HEK293 (cell line): ENCODE results near the gene STK38.

ENCODE experiments used
- CTCF ChIA-PET: fragments of 350-600 bp; formaldehyde crosslinking; extraction: SDS; loops from one replicate; lab custom pipeline; 2021; ENCODE audit warnings: antibody characterized with exemption; lab: Yijun Ruan, JAX
- POLR2A ChIA-PET: fragments of 300-600 bp; formaldehyde crosslinking; extraction: SDS; loops from one replicate; lab custom pipeline; 2020; ENCODE audit warnings: antibody characterized with exemption, inconsistent platforms; lab: Yijun Ruan, JAX
- H3K27ac ChIP-seq: fragments of 200-500 bp; sonication (Bioruptor generic); 2 replicates; pipeline ENCODE4 v1.5.1; 2014; ENCODE audit warnings: low read depth, low read length, control low read depth, inconsistent platforms; ENCODE audit errors: extremely low read depth
- H3K36me3 ChIP-seq, 2 experiments: fragments of 200-500 bp in 1 of 2; sonication (Bioruptor generic) in 1 of 2; 1 replicate in 1 of 2; 2 replicates in 1 of 2; pipeline ENCODE4 v1.5.1; 2014 to 2017; ENCODE audit warnings: inconsistent platforms in 2 of 2, low read length in 2 of 2; ENCODE audit not compliant: control insufficient read depth in 2 of 2, insufficient read depth in 1 of 2
- H3K4me1 ChIP-seq: fragments of 200-500 bp; sonication (Bioruptor generic); 2 replicates; pipeline ENCODE4 v1.5.1; 2014; ENCODE audit warnings: mild to moderate bottlenecking, low read length, inconsistent platforms; ENCODE audit not compliant: control insufficient read depth, insufficient read depth
- H3K4me3 ChIP-seq: 2 replicates; pipeline ENCODE4 v1.5.1; 2011; ENCODE audit warnings: low read depth, mild to moderate bottlenecking, control low read depth, low read length, moderate library complexity
- H3K9me3 ChIP-seq: fragments of 200-500 bp; sonication (Bioruptor generic); 2 replicates; pipeline ENCODE4 v1.5.1; 2014; ENCODE audit warnings: low read depth, low read length, inconsistent platforms; ENCODE audit not compliant: control insufficient read depth, insufficient read depth
- SP7 ChIP-seq: fragments of 450-650 bp; formaldehyde crosslinking; IDR thresholded peaks from 2 replicates; pipeline ENCODE4 v1.5.1; 2016; ENCODE audit warnings: missing biosample characterization, missing genetic modification characterization
- ZNF114 ChIP-seq: fragments of 450-650 bp; formaldehyde crosslinking; IDR thresholded peaks from 2 replicates; pipeline ENCODE4 v1.5.0; 2017; ENCODE audit warnings: missing biosample characterization, missing genetic modification characterization
- ZNF19 ChIP-seq: fragments of 450-650 bp; formaldehyde crosslinking; IDR thresholded peaks from 2 replicates; pipeline ENCODE4; 2016; ENCODE audit warnings: missing biosample characterization, missing genetic modification characterization, low read depth
- ZNF223 ChIP-seq: fragments of 450-650 bp; formaldehyde crosslinking; IDR thresholded peaks from 2 replicates; pipeline ENCODE4 v1.5.1; 2016; ENCODE audit warnings: missing biosample characterization, missing genetic modification characterization
- ZNF24 ChIP-seq: fragments of 450-650 bp; formaldehyde crosslinking; IDR thresholded peaks from 2 replicates; pipeline ENCODE4 v1.5.1; 2016; ENCODE audit warnings: missing biosample characterization, missing genetic modification characterization
- ZNF37A ChIP-seq: fragments of 450-650 bp; IDR thresholded peaks from 2 replicates; pipeline ENCODE4 v1.5.1; 2018; ENCODE audit warnings: missing biosample characterization, missing genetic modification characterization
- ZNF76 ChIP-seq: fragments of 450-650 bp; formaldehyde crosslinking; IDR thresholded peaks from 2 replicates; pipeline ENCODE4; 2016; ENCODE audit warnings: low read depth, missing biosample characterization, missing genetic modification characterization, borderline replicate concordance
- ZNF791 ChIP-seq: fragments of 450-650 bp; formaldehyde crosslinking; IDR thresholded peaks from 2 replicates; pipeline ENCODE4 v1.5.1; 2016; ENCODE audit warnings: missing biosample characterization, missing genetic modification characterization
- ZSCAN16 ChIP-seq: fragments of 450-650 bp; formaldehyde crosslinking; IDR thresholded peaks from 2 replicates; pipeline ENCODE4 v1.5.1; 2016; ENCODE audit warnings: missing biosample characterization, missing genetic modification characterization
- TF ChIP-seq, protein P1 (sequence below): fragments of 450-650 bp; formaldehyde crosslinking; IDR thresholded peaks from 2 replicates; pipeline ENCODE4 v1.5.1; 2016; ENCODE audit warnings: missing biosample characterization, missing genetic modification characterization
- TF ChIP-seq, protein P2 (sequence below): fragments of 450-650 bp; formaldehyde crosslinking; IDR thresholded peaks from 2 replicates; pipeline ENCODE4 v1.5.1; 2016; ENCODE audit warnings: missing biosample characterization, missing genetic modification characterization
- TF ChIP-seq, protein P3 (sequence below): fragments of 450-650 bp; formaldehyde crosslinking; IDR thresholded peaks from 2 replicates; pipeline ENCODE4 v1.5.1; 2016; ENCODE audit warnings: missing biosample characterization, missing genetic modification characterization, borderline replicate concordance
- TF ChIP-seq, protein P4 (sequence below): fragments of 450-650 bp; formaldehyde crosslinking; IDR thresholded peaks from 2 replicates; pipeline ENCODE4 v1.5.1; 2017; ENCODE audit warnings: missing biosample characterization, mild to moderate bottlenecking, missing genetic modification characterization, moderate library complexity

The STK38 gene

DNA sequence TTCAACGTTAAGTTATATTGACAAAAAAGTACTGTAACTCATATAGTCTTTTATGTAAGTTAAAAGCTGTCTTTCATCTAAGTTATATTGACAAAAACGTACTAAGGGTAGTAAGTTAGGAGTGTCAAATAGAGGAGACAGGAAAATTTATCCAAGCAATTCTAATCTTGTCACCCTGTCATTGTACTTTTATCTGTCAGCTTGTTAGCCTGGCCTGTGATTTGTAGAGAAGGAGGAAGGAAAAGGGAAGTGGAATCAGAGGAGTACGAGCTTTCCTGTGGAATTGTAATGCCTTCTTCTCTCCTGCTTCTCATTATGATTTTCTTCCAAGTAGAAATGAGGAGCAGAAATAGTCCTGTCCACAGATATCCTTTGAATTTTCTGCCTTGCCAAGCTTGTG lies 85.6 kb downstream of the STK38 start:
- CTCF ChIA-PET, result interaction anchor here (0.6 to 1.3 kb wide), 2 partner anchors 11 to 23 kb away, joined by 3 to 4 read pairs; no protein-coding TSS in a partner anchor
- H3K36me3 ChIP-seq, result peaks cover 0 to 3% of the 10 kb centered on the region in 2 experiments; a peak in 1 of 3 replicates
- H3K4me3 ChIP-seq, result no peak overlapping the region
- H3K4me1 ChIP-seq, result peaks cover 6% of the 10 kb centered on the region; the same call in 1 of the 2 replicates
- no peaks in the 10 kb centered on the region for H3K9me3 ChIP-seq
- POLR2A ChIA-PET, result interaction anchor here (0.5 to 1.0 kb wide), 3 partner anchors 31 to 265 kb away, joined by 3 to 5 read pairs (median 4); partner anchors contain the start of gene BRPF3
- TF ChIP-seq ZNF37A (no peak), ZNF791 (tag by site-specific recombination) (no peak), ZNF223 (no peak), SP7 (tag by site-specific recombination) (no peak), ZNF24 (tag by site-specific recombination) (no peak)
- TF ChIP-seq, protein P1, sequence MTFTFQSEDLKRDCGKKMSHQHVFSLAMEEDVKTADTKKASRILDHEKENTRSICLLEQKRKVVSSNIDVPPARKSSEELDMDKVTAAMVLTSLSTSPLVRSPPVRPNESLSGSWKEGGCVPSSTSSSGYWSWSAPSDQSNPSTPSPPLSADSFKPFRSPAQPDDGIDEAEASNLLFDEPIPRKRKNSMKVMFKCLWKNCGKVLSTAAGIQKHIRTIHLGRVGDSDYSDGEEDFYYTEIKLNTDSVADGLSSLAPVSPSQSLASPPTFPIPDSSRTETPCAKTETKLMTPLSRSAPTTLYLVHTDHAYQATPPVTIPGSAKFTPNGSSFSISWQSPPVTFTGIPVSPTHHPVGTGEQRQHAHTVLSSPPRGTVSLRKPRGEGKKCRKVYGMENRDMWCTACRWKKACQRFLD (tag by site-specific recombination), result no peak
- TF ChIP-seq, protein P2, sequence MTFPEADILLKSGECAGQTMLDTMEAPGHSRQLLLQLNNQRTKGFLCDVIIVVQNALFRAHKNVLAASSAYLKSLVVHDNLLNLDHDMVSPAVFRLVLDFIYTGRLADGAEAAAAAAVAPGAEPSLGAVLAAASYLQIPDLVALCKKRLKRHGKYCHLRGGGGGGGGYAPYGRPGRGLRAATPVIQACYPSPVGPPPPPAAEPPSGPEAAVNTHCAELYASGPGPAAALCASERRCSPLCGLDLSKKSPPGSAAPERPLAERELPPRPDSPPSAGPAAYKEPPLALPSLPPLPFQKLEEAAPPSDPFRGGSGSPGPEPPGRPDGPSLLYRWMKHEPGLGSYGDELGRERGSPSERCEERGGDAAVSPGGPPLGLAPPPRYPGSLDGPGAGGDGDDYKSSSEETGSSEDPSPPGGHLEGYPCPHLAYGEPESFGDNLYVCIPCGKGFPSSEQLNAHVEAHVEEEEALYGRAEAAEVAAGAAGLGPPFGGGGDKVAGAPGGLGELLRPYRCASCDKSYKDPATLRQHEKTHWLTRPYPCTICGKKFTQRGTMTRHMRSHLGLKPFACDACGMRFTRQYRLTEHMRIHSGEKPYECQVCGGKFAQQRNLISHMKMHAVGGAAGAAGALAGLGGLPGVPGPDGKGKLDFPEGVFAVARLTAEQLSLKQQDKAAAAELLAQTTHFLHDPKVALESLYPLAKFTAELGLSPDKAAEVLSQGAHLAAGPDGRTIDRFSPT (tag by site-specific recombination), result no peak
- H3K27ac ChIP-seq, result no peak overlapping the region

DNA sequence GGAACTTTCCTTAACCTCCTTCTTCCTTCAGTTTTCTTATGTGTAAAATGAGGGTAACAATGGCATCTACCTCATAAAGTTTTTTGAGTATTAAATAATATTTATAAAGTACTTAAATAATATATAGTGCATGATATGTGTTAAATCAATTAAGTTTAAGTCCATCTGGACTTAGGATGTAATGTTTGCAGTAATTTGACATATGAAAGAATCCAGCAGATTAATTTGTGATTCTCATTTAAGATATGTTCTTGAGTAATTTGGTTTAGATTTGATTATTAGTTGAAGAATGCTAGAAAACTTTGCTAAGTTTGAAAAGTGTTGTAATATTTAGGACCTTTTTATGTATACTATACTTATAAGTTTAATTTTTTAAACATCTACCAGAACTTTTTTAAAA lies 86.4 kb downstream of the STK38 start:
- no peak overlapping the region for H3K4me3 ChIP-seq
- no peak for TF ChIP-seq ZNF19 (tag by site-specific recombination)
- no peak for TF ChIP-seq ZNF76
- TF ChIP-seq, protein P3, sequence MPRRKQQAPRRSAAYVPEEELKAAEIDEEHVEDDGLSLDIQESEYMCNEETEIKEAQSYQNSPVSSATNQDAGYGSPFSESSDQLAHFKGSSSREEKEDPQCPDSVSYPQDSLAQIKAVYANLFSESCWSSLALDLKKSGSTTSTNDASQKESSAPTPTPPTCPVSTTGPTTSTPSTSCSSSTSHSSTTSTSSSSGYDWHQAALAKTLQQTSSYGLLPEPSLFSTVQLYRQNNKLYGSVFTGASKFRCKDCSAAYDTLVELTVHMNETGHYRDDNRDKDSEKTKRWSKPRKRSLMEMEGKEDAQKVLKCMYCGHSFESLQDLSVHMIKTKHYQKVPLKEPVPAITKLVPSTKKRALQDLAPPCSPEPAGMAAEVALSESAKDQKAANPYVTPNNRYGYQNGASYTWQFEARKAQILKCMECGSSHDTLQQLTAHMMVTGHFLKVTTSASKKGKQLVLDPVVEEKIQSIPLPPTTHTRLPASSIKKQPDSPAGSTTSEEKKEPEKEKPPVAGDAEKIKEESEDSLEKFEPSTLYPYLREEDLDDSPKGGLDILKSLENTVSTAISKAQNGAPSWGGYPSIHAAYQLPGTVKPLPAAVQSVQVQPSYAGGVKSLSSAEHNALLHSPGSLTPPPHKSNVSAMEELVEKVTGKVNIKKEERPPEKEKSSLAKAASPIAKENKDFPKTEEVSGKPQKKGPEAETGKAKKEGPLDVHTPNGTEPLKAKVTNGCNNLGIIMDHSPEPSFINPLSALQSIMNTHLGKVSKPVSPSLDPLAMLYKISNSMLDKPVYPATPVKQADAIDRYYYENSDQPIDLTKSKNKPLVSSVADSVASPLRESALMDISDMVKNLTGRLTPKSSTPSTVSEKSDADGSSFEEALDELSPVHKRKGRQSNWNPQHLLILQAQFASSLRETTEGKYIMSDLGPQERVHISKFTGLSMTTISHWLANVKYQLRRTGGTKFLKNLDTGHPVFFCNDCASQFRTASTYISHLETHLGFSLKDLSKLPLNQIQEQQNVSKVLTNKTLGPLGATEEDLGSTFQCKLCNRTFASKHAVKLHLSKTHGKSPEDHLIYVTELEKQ, result no peak
- no peak for TF ChIP-seq ZSCAN16 (tag by site-specific recombination)
- no peak for TF ChIP-seq ZNF114 (tag by site-specific recombination)
- TF ChIP-seq ZNF24 (tag by site-specific recombination), result no peak
- TF ChIP-seq, protein P4, sequence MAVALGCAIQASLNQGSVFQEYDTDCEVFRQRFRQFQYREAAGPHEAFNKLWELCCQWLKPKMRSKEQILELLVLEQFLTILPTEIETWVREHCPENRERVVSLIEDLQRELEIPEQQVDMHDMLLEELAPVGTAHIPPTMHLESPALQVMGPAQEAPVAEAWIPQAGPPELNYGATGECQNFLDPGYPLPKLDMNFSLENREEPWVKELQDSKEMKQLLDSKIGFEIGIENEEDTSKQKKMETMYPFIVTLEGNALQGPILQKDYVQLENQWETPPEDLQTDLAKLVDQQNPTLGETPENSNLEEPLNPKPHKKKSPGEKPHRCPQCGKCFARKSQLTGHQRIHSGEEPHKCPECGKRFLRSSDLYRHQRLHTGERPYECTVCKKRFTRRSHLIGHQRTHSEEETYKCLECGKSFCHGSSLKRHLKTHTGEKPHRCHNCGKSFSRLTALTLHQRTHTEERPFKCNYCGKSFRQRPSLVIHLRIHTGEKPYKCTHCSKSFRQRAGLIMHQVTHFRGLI (tag by site-specific recombination), result no peak
- H3K4me1 ChIP-seq, result peaks cover 6% of the 10 kb centered on the region; the same call in 1 of the 2 replicates
- POLR2A ChIA-PET, result interaction anchor here (1.0 to 1.1 kb wide), 2 partner anchors 13 to 54 kb away, joined by 3 to 5 read pairs; no protein-coding TSS in a partner anchor
- CTCF ChIA-PET, result interaction anchor here (0.6 kb wide), 1 partner anchor 622 kb away, joined by 4 read pairs; no protein-coding TSS in a partner anchor
- no peaks in the 10 kb centered on the region for H3K9me3 ChIP-seq
- no peak overlapping the region for H3K27ac ChIP-seq
- peaks cover 0 to under 1% of the 10 kb centered on the region in 2 experiments; a peak in 1 of 3 replicates for H3K36me3 ChIP-seq
